HUES6 (cell line): ENCODE measurements around the gene TWNK.

Source experiments
- H3K27ac ChIP-seq: 2 replicates; pipeline ENCODE4 v1.7.0; 2013; ENCODE audit warnings: low read depth, mild to moderate bottlenecking, low read length, inconsistent platforms
- H3K27me3 ChIP-seq: 2 replicates; pipeline ENCODE4 v1.6.1; 2013; ENCODE audit warnings: low read length; ENCODE audit not compliant: control insufficient read depth, insufficient read depth
- H3K36me3 ChIP-seq: 2 replicates; pipeline ENCODE4 v1.6.1; 2013; ENCODE audit warnings: low read length; ENCODE audit not compliant: control insufficient read depth, insufficient read depth
- H3K4me1 ChIP-seq: 2 replicates; pipeline ENCODE4 v1.6.1; 2013; ENCODE audit warnings: low read length; ENCODE audit not compliant: control insufficient read depth, insufficient read depth
- H3K4me3 ChIP-seq: 2 replicates; pipeline ENCODE4 v1.5.1; 2013; ENCODE audit warnings: low read depth, low read length
- H3K9ac ChIP-seq: one replicate; pipeline ENCODE4 v1.6.1; 2013; ENCODE audit warnings: mild to moderate bottlenecking, low read length
- H3K9me3 ChIP-seq: 2 replicates; pipeline ENCODE4 v1.6.1; 2013; ENCODE audit warnings: low read depth, low read length; ENCODE audit not compliant: control insufficient read depth, insufficient read depth

Gene TWNK

DNA sequence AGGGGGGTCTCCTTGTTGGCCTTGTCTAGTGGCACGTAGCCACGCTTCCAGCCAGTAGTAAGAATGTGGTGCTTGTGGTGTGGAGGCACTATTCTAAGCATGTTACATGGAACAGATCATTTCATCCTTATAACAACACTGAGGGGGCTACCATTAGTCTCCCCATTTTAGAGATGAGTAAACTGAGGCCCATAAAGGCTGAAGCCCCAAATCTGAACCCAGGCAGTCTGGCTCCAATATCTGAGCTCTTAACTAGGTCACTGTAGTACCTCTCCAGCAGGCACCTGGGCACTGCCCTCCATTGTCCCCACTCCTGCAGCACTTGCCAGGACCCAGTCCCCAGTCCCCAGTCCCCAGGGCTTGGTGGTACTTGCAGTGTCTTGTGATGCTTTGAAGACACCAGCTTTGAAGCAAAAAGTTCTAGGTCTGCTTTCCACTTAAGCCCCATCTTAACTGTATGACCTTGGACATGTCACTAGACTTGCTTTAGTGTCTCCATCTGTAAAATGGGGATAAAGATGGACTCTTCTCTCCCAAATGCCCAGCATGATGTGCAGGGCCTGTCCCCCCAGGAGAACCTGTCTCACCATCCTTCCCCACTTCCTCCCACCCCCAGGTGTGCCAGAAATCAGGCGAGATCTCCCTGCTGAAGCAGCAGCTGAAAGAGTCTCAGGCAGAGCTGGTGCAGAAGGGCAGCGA is 18.7 kb downstream of the TWNK start:
- Histone ChIP-seq H3K4me1 (peaks cover 16% of the 10 kb centered on the region), H3K27me3 (no peaks in the 10 kb centered on the region), H3K4me3 (no peak overlapping the region), H3K9me3 (no peaks in the 10 kb centered on the region), H3K36me3 (peaks cover 50% of the 10 kb centered on the region), H3K27ac (no peak overlapping the region), H3K9ac (no peak overlapping the region)

- Histone ChIP-seq H3K27ac (no peak overlapping the region), H3K36me3 (peaks cover 50% of the 10 kb centered on the region), H3K4me3 (no peak overlapping the region), H3K9ac (no peak overlapping the region), H3K27me3 (no peaks in the 10 kb centered on the region), H3K4me1 (peaks cover 12% of the 10 kb centered on the region), H3K9me3 (no peaks in the 10 kb centered on the region)
These were observed 19.3 kb downstream of the TWNK start for GRCh38 chr10:101006593-101007098.

- Histone ChIP-seq H3K27ac (no peak overlapping the region), H3K9ac (no peak overlapping the region), H3K4me3 (no peak overlapping the region), H3K27me3 (no peaks in the 10 kb centered on the region), H3K9me3 (no peaks in the 10 kb centered on the region), H3K4me1 (peaks cover 18% of the 10 kb centered on the region), H3K36me3 (peaks cover 50% of the 10 kb centered on the region)
These were observed 19.9 kb downstream of the TWNK start for GRCh38 chr10:101007099-101007711.

DNA sequence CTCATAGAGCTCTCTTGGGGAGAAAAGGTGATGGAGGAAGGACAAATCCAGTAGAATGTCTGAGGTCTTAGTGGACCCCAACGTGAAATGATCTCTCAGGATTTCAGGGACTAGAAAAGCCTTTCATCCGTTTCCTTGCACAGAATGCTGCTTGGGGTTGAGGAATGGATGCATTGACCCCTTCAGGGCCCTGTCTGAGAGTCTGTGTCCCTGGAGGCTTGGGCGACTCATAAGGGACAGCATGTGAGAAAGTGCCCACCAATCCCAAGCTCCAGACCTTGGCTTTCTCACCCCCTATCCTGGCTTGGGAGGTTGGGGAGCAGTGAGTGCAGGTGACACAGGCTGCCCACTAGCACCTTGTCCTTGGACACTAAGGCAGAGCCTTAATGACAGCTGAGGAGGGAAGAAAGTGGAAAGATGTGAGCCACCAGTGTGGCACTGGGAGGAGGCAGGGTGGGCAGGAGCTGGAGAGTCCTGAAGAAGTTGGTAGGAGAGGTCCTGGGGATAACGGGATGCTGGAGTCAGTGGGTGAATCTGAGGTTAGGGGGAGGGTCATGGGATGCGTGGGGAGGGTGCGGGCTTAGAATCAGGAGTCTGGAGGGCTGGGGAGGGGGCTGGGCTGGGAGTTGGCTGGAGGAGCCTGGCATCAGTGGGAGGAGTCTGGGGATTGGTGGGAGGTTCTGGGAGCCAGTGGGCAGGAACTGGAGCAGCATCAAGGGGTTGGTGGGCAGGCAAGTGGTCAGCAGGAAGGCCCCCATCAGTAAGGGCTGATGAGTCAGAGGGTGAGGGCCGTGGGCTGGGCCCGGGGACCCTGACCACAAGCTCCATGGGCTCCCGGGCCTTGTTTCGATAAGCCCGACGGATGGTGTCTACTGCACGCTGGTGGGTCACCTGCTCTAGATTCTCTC is 20.8 kb downstream of the TWNK start:
- Histone ChIP-seq H3K9me3 (no peaks in the 10 kb centered on the region), H3K27ac (no peak overlapping the region), H3K4me3 (no peak overlapping the region), H3K27me3 (no peaks in the 10 kb centered on the region), H3K4me1 (peaks cover 19% of the 10 kb centered on the region), H3K9ac (no peak overlapping the region), H3K36me3 (peaks cover 40% of the 10 kb centered on the region)

DNA sequence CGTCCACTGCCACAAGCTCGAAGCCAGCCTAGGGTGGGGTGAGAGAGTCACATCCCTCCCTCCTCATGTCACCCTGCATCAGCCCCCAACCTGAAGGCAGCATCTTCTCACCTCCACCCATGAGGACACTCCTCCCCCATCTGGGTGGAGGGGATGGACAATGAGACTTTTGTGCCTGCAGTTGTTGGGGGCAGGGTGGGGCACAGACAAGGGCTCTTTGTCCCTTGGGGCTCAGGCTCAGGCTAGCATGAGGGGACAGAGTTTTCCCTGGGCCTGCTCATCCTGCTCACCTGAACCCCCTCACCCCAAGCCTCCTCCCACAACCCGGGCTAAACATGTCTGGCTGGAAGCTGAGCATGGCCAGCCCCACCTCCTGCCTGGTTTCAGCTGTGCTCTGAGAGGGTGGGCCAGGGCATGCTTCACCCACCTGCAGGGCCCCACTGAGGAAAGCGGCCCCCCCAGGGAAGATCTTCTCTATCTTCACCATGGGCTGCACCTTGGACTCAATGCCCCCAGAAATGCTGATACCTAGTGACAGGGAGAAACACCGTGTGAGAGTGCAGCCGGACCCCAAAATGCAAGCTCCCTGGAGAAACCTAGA is 21.6 kb downstream of the TWNK start:
- no peaks in the 10 kb centered on the region for H3K9me3 ChIP-seq
- H3K36me3 ChIP-seq: peaks cover 33% of the 10 kb centered on the region
- no peaks in the 10 kb centered on the region for H3K27me3 ChIP-seq
- H3K4me3 ChIP-seq: no peak overlapping the region
- H3K4me1 ChIP-seq: peaks cover 22% of the 10 kb centered on the region
- H3K27ac ChIP-seq: no peak overlapping the region
- H3K9ac ChIP-seq: no peak overlapping the region

- Histone ChIP-seq H3K36me3 (peaks cover 20% of the 10 kb centered on the region), H3K9ac (no peak overlapping the region), H3K4me3 (no peak overlapping the region), H3K4me1 (peaks cover 22% of the 10 kb centered on the region), H3K27me3 (peaks cover 8% of the 10 kb centered on the region; the same call in 1 of the 2 replicates), H3K9me3 (no peaks in the 10 kb centered on the region), H3K27ac (no peak overlapping the region)
These were observed 23.0 kb downstream of the TWNK start for GRCh38 chr10:101010329-101010728.

GRCh38 chr10:101011517-101012423 is 24.4 kb downstream of the TWNK start:
- Histone ChIP-seq H3K9ac (no peak overlapping the region), H3K36me3 (peaks cover 8% of the 10 kb centered on the region), H3K4me3 (no peak overlapping the region), H3K27ac (no peak overlapping the region), H3K4me1 (peaks cover 25% of the 10 kb centered on the region), H3K27me3 (peaks cover 19% of the 10 kb centered on the region), H3K9me3 (no peaks in the 10 kb centered on the region)

DNA sequence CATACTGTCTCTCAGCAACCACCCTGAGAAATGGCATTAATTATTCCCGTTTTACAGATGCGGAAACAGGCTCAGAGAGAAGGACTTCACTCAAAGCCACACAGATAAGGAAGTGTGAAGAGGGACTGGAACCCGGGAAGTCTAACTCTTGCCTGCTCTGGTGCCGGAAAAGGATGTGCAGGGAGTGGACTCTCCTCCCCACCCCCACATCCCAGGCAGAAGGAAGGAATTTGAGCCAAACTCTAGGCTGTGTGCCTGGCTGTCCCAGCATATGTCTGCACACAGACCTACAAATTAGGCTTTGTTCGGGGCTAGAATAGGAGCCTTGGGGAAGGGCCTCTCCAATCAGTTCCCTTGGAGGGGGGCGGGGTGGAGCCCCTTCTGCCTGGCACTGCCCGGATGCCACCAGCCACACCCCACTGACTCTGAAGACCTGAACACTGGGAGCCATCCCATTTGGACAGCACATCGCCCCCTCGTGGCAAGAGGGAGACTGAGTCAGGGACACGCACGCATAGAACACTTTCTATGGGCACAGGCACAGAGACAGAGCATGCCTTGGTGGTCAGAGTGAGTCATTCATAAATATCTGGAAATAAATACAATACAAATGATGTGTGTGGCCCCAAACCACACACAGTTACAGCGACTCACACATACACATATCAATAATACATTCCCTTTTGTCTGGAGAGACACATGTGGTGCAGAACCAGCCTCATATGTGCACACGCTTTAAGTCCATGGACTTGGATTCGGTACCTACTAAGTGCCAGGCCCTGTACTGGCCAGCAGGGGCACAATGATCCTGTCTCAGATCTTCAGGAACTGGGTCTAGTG is 25.4 kb downstream of the TWNK start:
- no peaks in the 10 kb centered on the region for H3K36me3 ChIP-seq
- H3K27ac ChIP-seq: no peak overlapping the region
- peaks cover 29% of the 10 kb centered on the region for H3K27me3 ChIP-seq
- H3K9me3 ChIP-seq: no peaks in the 10 kb centered on the region
- no peak overlapping the region for H3K9ac ChIP-seq
- H3K4me1 ChIP-seq: peaks cover 25% of the 10 kb centered on the region
- no peak overlapping the region for H3K4me3 ChIP-seq

DNA sequence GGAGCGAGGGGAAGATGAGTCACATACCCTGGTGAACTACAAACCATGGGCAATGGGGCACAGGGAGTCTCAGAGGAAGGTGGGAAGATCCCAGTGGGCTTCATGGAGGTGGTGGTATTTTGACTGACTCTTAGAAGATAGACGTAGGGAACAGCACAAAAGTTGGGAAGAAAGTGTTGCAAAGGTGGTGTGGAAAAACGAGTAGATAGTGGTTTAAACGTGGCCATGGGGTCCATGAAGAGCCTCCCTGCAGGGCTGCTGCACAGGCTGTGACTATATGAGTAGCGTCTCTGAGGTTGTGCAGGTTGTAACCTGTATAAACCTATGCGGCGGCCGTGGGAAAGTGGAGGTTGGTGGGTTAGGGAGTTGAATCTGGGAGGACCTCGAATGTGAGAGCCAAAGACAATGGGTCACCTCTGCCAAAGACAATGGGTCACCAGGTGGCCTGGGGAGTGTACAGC is 26.1 kb downstream of the TWNK start:
- H3K9ac ChIP-seq: no peak overlapping the region
- no peak overlapping the region for H3K27ac ChIP-seq
- H3K4me3 ChIP-seq: no peak overlapping the region

More for the DNA sequence above, 26.1 kb downstream of the TWNK start:
- Histone ChIP-seq H3K27me3 (peaks cover 35% of the 10 kb centered on the region), H3K9me3 (no peaks in the 10 kb centered on the region), H3K4me1 (peaks cover 22% of the 10 kb centered on the region), H3K36me3 (no peaks in the 10 kb centered on the region)
